Middle frontal gyrus (tissue), 1 donor: Measurements from ENCODE around the gene EVI2A.

ENCODE experiments used
- DNase-seq: peaks from one replicate; pipeline ENCODE4 v3.0.0-alpha.2; 2015; ENCODE audit warnings: low spot score; ENCODE audit errors: extremely low spot score

The EVI2A gene

DNA sequence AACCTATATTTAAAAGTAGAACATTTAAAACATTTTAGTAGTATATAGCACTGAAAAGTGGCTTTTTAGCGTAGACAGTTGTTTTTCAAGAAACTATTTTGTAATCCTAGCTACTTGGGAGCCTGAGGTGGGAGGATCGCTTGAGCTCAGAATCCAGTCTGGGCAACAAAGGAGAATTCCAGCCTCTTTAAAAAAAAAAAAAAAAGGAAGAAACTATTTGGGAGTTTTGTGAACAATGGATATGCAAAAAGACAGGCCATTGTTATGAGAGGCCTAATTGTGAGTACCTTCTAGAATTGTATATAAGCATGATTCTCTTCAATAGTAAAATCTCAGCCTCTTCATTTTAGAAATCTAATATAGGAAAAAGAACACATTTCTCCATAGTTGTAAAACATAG is 42.0 kb downstream of the EVI2A start:
- DNase-seq = no peak

DNA sequence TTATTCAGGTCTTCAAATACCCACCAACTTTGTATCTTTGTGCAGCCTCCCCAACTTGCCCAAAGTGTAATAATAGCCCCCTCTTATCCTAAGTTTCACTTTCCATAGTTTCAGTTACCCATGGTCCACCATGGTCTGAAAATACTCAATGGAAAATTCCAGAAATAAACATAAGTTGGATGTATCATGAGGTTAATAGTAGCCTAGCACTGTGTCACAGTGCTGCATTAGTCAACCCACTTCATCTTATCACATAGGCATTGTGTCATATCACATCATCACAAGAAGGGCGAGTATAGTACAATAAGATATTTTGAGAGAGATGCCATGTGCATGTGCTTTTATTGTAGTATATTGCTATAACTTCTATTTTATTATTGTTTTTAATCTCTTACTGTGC is 46.3 kb downstream of the EVI2A start:
- no peak for DNase-seq

- DNase-seq = no peak
Measured at GRCh38 chr17:31274252-31274651, 47.2 kb downstream of the EVI2A start.

GRCh38 chr17:31273516-31273915 is 47.9 kb downstream of the EVI2A start:
- DNase-seq = no peak

GRCh38 chr17:31272803-31273202 is 48.6 kb downstream of the EVI2A start:
- DNase-seq = no peak

GRCh38 chr17:31272236-31272635 is 49.2 kb downstream of the EVI2A start:
- no peak for DNase-seq

- DNase-seq = no peak
Measured at GRCh38 chr17:31269578-31269983, 51.8 kb downstream of the EVI2A start.

DNA sequence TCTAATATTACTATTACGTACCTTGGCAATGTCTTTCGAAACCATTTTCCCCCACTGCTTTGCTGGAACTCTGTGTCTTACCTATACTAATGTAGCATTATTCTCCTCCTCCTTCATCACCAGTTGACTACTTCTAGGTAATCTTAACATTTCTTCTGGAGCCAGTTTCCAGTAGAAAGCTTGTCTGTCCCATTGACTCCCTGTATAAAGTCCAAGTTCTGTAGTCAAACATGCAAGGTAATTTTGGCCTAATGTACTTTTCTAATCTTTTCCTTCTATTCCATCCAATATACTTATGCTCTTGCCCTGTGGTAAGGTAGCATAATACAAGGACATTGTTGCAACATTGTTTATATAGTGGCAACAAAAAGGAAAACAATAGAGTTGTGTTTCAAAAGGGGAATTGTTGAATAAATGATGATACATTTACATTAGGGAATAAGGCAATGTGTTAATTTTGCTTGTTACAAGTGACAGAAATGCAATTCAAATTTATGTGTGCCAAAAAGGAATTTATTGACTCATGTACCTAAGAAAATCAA is 52.3 kb downstream of the EVI2A start:
- DNase-seq = no peak
